ENCODE measurements around the gene SPHK2.

GRCh38 chr19:48588670-48589401 is 30.5 kb upstream of the SPHK2 start:
- TF ChIP-seq, protein P1, sequence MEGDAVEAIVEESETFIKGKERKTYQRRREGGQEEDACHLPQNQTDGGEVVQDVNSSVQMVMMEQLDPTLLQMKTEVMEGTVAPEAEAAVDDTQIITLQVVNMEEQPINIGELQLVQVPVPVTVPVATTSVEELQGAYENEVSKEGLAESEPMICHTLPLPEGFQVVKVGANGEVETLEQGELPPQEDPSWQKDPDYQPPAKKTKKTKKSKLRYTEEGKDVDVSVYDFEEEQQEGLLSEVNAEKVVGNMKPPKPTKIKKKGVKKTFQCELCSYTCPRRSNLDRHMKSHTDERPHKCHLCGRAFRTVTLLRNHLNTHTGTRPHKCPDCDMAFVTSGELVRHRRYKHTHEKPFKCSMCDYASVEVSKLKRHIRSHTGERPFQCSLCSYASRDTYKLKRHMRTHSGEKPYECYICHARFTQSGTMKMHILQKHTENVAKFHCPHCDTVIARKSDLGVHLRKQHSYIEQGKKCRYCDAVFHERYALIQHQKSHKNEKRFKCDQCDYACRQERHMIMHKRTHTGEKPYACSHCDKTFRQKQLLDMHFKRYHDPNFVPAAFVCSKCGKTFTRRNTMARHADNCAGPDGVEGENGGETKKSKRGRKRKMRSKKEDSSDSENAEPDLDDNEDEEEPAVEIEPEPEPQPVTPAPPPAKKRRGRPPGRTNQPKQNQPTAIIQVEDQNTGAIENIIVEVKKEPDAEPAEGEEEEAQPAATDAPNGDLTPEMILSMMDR (IDR thresholded peaks at IDR 0.05) = peak; percentile 86 to 97 (median 92)
- TF ChIP-seq POLR2A (IDR thresholded peaks at IDR 0.05) = peak in 1 of 2 donors; percentile 20
